HFFc6 (cell line): Measurements from ENCODE around the gene COL8A1. TPM values are rescaled to one million over a fixed set of nuclear protein-coding genes. Genes with fewer than 3 reads are reported as not detected.
"Not testable (repeated sequence)": the region's sequence is repeated elsewhere in the genome, so short reads cannot be mapped to it uniquely, and the experiment has no call there.

ENCODE experiments used
- DNase-seq: peaks from one replicate; pipeline ENCODE4 v3.0.0-alpha.2; 2018
- H3K27ac Mint-ChIP-seq: 2 replicates; pipeline ENCODE4 v1.8.0; 2020; ENCODE audit warnings: mild to moderate bottlenecking, mixed read lengths
- H3K27me3 Mint-ChIP-seq: 2 replicates; pipeline ENCODE4 v1.8.0; 2021; ENCODE audit warnings: mild to moderate bottlenecking, moderate library complexity, mixed read lengths; ENCODE audit not compliant: insufficient read depth
- H3K36me3 Mint-ChIP-seq: 2 replicates; pipeline ENCODE4 v1.8.0; 2021; ENCODE audit warnings: low read depth, mixed read lengths
- H3K4me1 Mint-ChIP-seq: 2 replicates; pipeline ENCODE4 v1.8.0; 2020; ENCODE audit warnings: low read depth, mixed read lengths
- H3K4me3 Mint-ChIP-seq: 2 replicates; pipeline ENCODE4 v1.8.0; 2020; ENCODE audit warnings: mild to moderate bottlenecking, moderate library complexity, mixed read lengths
- H3K9me3 Mint-ChIP-seq: 2 replicates; pipeline ENCODE4 v1.8.0; 2020; ENCODE audit warnings: mild to moderate bottlenecking, mixed read lengths
- CTCF ChIP-seq: fragments of 200-600 bp; sonication (generic); IDR thresholded peaks from 2 replicates; pipeline ENCODE4 v1.5.0; 2021; ENCODE audit warnings: antibody characterized with exemption, mild to moderate bottlenecking
- total RNA-seq, 6 experiments: library from RNA; stranded (reverse); fragmentation: NEBNext Ultra II Directional; extraction: Animal tissue kit (Norgen Biotek cat#: 25700); gene quantifications; 2 replicates in 1 of 6; 3 replicates in 5 of 6; pipeline ENCODE4 v1.2.3, GENCODE V29; 2021

Gene COL8A1
- total RNA-seq, 6 experiments from 2014 or later = 27.3 to 88.7 (median 30.1) TPM

GRCh38 chr3:99839613-99840012 is 201.2 kb downstream of the COL8A1 start:
- Mint-ChIP-seq H3K27me3 (no peaks in the 10 kb centered on the region; the same call in 1 of the 2 replicates), H3K36me3 (no peaks in the 10 kb centered on the region), H3K27ac (no peak overlapping the region), H3K9me3 (no peaks in the 10 kb centered on the region), H3K4me3 (no peak overlapping the region), H3K4me1 (peaks cover 20% of the 10 kb centered on the region)
- TF ChIP-seq CTCF = no peak
- DNase-seq = no peak

GRCh38 chr3:99841949-99842348 is 203.6 kb downstream of the COL8A1 start:
- H3K4me1 Mint-ChIP-seq = peaks cover 43% of the 10 kb centered on the region
- not testable (repeated sequence) for DNase-seq, H3K4me3 Mint-ChIP-seq, H3K27me3 Mint-ChIP-seq, H3K27ac Mint-ChIP-seq, H3K9me3 Mint-ChIP-seq, H3K36me3 Mint-ChIP-seq

GRCh38 chr3:99842826-99843589 is 204.6 kb downstream of the COL8A1 start:
- Mint-ChIP-seq H3K27ac (peak overlapping the region; percentile 69), H3K27me3 (no peaks in the 10 kb centered on the region; the same call in 1 of the 2 replicates), H3K4me1 (peaks cover 52% of the 10 kb centered on the region), H3K9me3 (no peaks in the 10 kb centered on the region), H3K36me3 (peaks cover 10% of the 10 kb centered on the region), H3K4me3 (peak overlapping the region; percentile 44; the same call in 1 of the 2 replicates)
- peak; percentile 64 for DNase-seq
- peak; percentile 92 for TF ChIP-seq CTCF

GRCh38 chr3:99843590-99844258 is 205.3 kb downstream of the COL8A1 start:
- H3K4me1 Mint-ChIP-seq = peaks cover 57% of the 10 kb centered on the region
- H3K36me3 Mint-ChIP-seq = peaks cover 10% of the 10 kb centered on the region
- DNase-seq = no peak
- TF ChIP-seq CTCF = peak; percentile 38
- peak overlapping the region; percentile 69 for H3K27ac Mint-ChIP-seq
- H3K4me3 Mint-ChIP-seq = no peak overlapping the region
- H3K9me3 Mint-ChIP-seq = no peaks in the 10 kb centered on the region
- no peaks in the 10 kb centered on the region; the same call in 1 of the 2 replicates for H3K27me3 Mint-ChIP-seq

GRCh38 chr3:99845331-99845730 is 206.9 kb downstream of the COL8A1 start:
- Mint-ChIP-seq H3K27ac (peak overlapping the region; percentile 34; the same call in 1 of the 2 replicates), H3K4me3 (no peak overlapping the region), H3K9me3 (no peaks in the 10 kb centered on the region), H3K27me3 (no peaks in the 10 kb centered on the region; the same call in 1 of the 2 replicates), H3K4me1 (peaks cover 57% of the 10 kb centered on the region), H3K36me3 (peaks cover 10% of the 10 kb centered on the region)
- TF ChIP-seq CTCF = no peak
- no peak for DNase-seq

- H3K27ac Mint-ChIP-seq = peak overlapping the region; percentile 73
- no peaks in the 10 kb centered on the region; the same call in 1 of the 2 replicates for H3K27me3 Mint-ChIP-seq
- no peak for DNase-seq
- H3K4me1 Mint-ChIP-seq = peaks cover 57% of the 10 kb centered on the region
- peaks cover 10% of the 10 kb centered on the region for H3K36me3 Mint-ChIP-seq
- no peak for TF ChIP-seq CTCF
- no peaks in the 10 kb centered on the region for H3K9me3 Mint-ChIP-seq
- H3K4me3 Mint-ChIP-seq = no peak overlapping the region
Observed at GRCh38 chr3:99845999-99846398, 207.6 kb downstream of the COL8A1 start.
